ENCODE results near the gene NAPA. TPM values are rescaled to one million over a fixed set of nuclear protein-coding genes. Genes with fewer than 3 reads are reported as not detected.

The NAPA gene
- total RNA-seq, 1 experiment from 2014 or later: 61.3 TPM

- POLR2A ChIA-PET: no interaction called here
- H3K4me1 Mint-ChIP-seq: peaks cover 31% of the 10 kb centered on the region
- DNase-seq (ENCODE audit: low spot score) (peak; percentile 67), ATAC-seq (no peak)
- H3K36me3 Mint-ChIP-seq: no peaks in the 10 kb centered on the region
- H3K27ac Mint-ChIP-seq: no peak overlapping the region
- H3K27me3 Mint-ChIP-seq (ENCODE audit: low read depth): peaks cover 60% of the 10 kb centered on the region
- CTCF ChIA-PET: interaction anchor here (1.1 to 1.6 kb wide), 4 partner anchors 12 to 263 kb away, joined by 3 to 4 read pairs (median 4); partner anchors contain the start of gene KPTN
- no peak overlapping the region for H3K4me3 Mint-ChIP-seq
- no peaks in the 10 kb centered on the region for H3K9me3 Mint-ChIP-seq
- TF ChIP-seq, protein P1, sequence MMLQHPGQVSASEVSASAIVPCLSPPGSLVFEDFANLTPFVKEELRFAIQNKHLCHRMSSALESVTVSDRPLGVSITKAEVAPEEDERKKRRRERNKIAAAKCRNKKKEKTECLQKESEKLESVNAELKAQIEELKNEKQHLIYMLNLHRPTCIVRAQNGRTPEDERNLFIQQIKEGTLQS (CRISPR knock-in tag; conservative IDR thresholded peaks at IDR 0.05): no peak
- TF ChIP-seq GRHL2 (CRISPR knock-in tag; IDR thresholded peaks at IDR 0.05; ENCODE audit: insufficient replicate concordance, severe bottlenecking) (no peak), ETV6 (CRISPR knock-in tag; IDR thresholded peaks at IDR 0.05) (peak; percentile 82; the same call in 1 of the 2 replicates), ZBTB43 (CRISPR knock-in tag; IDR thresholded peaks at IDR 0.05) (peak; percentile 52; the same call in 1 of the 2 replicates), MYBL2 (CRISPR knock-in tag; IDR thresholded peaks at IDR 0.05) (0 out of 2 replicates have a peak, but pooled peaks have one; percentile 26), TCF7 (CRISPR knock-in tag; IDR thresholded peaks at IDR 0.05; ENCODE audit: low read depth) (peak; percentile 50; the same call in 1 of the 2 replicates), SOX15 (CRISPR knock-in tag; IDR thresholded peaks at IDR 0.05) (no peak), NFE2L1 (CRISPR knock-in tag; IDR thresholded peaks at IDR 0.05) (peak; percentile 85), ARID4B (CRISPR knock-in tag; IDR thresholded peaks at IDR 0.05; ENCODE audit: borderline replicate concordance) (peak; percentile 95), TEAD4 (CRISPR knock-in tag; IDR thresholded peaks at IDR 0.05) (peak; percentile 88; the same call in 1 of the 2 replicates), PRRX2 (CRISPR knock-in tag; IDR thresholded peaks at IDR 0.05) (no peak), ZNF138 (CRISPR knock-in tag; conservative IDR thresholded peaks at IDR 0.05) (no peak), TP53 (CRISPR knock-in tag; IDR thresholded peaks at IDR 0.05) (no peak), ZMAT4 (CRISPR knock-in tag; IDR thresholded peaks at IDR 0.05) (no peak), ATF6 (CRISPR knock-in tag; IDR thresholded peaks at IDR 0.05) (no peak), SMAD4 (CRISPR knock-in tag; IDR thresholded peaks at IDR 0.05) (peak; percentile 76; the same call in 1 of the 2 replicates), FOXP1 (CRISPR knock-in tag; IDR thresholded peaks at IDR 0.05; ENCODE audit: borderline replicate concordance) (peak; percentile 84; the same call in 1 of the 2 replicates), ZNF232 (CRISPR knock-in tag; IDR thresholded peaks at IDR 0.05) (peak; percentile 85; the same call in 1 of the 2 replicates)
- TF ChIP-seq, protein P2, sequence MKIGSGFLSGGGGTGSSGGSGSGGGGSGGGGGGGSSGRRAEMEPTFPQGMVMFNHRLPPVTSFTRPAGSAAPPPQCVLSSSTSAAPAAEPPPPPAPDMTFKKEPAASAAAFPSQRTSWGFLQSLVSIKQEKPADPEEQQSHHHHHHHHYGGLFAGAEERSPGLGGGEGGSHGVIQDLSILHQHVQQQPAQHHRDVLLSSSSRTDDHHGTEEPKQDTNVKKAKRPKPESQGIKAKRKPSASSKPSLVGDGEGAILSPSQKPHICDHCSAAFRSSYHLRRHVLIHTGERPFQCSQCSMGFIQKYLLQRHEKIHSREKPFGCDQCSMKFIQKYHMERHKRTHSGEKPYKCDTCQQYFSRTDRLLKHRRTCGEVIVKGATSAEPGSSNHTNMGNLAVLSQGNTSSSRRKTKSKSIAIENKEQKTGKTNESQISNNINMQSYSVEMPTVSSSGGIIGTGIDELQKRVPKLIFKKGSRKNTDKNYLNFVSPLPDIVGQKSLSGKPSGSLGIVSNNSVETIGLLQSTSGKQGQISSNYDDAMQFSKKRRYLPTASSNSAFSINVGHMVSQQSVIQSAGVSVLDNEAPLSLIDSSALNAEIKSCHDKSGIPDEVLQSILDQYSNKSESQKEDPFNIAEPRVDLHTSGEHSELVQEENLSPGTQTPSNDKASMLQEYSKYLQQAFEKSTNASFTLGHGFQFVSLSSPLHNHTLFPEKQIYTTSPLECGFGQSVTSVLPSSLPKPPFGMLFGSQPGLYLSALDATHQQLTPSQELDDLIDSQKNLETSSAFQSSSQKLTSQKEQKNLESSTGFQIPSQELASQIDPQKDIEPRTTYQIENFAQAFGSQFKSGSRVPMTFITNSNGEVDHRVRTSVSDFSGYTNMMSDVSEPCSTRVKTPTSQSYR (CRISPR knock-in tag; IDR thresholded peaks at IDR 0.05): no peak
- TF ChIP-seq, protein P3, sequence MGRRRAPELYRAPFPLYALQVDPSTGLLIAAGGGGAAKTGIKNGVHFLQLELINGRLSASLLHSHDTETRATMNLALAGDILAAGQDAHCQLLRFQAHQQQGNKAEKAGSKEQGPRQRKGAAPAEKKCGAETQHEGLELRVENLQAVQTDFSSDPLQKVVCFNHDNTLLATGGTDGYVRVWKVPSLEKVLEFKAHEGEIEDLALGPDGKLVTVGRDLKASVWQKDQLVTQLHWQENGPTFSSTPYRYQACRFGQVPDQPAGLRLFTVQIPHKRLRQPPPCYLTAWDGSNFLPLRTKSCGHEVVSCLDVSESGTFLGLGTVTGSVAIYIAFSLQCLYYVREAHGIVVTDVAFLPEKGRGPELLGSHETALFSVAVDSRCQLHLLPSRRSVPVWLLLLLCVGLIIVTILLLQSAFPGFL (CRISPR knock-in tag; IDR thresholded peaks at IDR 0.05; ENCODE audit: borderline replicate concordance): no peak
- TF ChIP-seq, protein P4, sequence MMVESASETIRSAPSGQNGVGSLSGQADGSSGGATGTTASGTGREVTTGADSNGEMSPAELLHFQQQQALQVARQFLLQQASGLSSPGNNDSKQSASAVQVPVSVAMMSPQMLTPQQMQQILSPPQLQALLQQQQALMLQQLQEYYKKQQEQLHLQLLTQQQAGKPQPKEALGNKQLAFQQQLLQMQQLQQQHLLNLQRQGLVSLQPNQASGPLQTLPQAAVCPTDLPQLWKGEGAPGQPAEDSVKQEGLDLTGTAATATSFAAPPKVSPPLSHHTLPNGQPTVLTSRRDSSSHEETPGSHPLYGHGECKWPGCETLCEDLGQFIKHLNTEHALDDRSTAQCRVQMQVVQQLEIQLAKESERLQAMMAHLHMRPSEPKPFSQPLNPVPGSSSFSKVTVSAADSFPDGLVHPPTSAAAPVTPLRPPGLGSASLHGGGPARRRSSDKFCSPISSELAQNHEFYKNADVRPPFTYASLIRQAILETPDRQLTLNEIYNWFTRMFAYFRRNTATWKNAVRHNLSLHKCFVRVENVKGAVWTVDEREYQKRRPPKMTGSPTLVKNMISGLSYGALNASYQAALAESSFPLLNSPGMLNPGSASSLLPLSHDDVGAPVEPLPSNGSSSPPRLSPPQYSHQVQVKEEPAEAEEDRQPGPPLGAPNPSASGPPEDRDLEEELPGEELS (CRISPR knock-in tag; IDR thresholded peaks at IDR 0.05): peak; percentile 46; the same call in 1 of the 2 replicates
- TF ChIP-seq, protein P5, sequence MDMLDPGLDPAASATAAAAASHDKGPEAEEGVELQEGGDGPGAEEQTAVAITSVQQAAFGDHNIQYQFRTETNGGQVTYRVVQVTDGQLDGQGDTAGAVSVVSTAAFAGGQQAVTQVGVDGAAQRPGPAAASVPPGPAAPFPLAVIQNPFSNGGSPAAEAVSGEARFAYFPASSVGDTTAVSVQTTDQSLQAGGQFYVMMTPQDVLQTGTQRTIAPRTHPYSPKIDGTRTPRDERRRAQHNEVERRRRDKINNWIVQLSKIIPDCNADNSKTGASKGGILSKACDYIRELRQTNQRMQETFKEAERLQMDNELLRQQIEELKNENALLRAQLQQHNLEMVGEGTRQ (CRISPR knock-in tag; IDR thresholded peaks at IDR 0.05): no peak
Observed at GRCh38 chr19:47444388-47444821, 70.5 kb downstream of the NAPA start.
